ENCODE measurements around the gene DOCK7. TPM values are rescaled to one million over a fixed set of nuclear protein-coding genes. Genes with fewer than 3 reads are reported as not detected.

DOCK7 gene
- total and polyA plus RNA-seq, 7 donors = 3.1 to 12.9 (median 7.0) TPM

DNA sequence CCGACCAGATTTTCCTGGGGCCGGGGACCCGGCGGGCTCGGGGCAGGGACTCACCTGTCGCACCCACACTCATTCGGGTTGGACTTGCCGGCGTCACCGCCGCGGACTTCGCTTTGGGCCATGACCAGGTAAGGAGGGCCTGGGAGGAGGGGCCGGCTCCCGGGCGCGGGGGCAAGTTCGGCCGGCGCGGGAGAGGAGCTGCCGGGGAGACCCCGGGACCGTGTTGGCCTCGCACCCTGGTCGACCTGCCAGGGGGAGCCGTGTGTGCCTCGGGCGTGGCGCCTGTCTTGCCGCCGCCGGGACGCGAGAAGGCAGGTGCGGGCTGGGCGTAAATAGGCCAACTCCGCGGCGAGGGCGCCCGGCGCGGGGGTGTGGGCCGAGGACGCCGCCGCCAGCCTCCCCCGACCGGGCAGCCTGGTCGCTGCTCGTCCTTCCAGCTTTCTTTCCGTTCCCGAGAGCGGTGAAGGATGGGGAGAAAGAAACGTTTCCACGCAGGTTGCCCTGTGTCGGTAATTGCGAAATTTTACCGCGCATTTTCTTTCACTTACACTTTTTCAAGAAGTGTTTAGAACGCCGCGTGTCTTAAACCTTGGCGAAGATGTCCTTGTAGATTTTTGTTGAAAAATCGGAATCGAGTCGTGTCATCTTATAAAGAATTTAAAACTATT lies 250.8 kb downstream of the DOCK7 start:
- peak in 1 of 2 donors; percentile 51 for DNase-seq
- Histone ChIP-seq H3K36me3 (ENCODE audit: insufficient read depth in 1 of 2, low read depth in 1 of 2) (peaks cover 0 to 24% of the 10 kb centered on the region in 2 donors), H3K4me3 (peak overlapping the region; percentile 84), H3K9me3 (no peaks in the 10 kb centered on the region), H3K27me3 (ENCODE audit: insufficient read depth in 3 of 3, low read length in 2 of 3) (no peaks in the 10 kb centered on the region), H3K27ac (peak overlapping the region; percentile 98), H3K4me1 (peaks cover 33% of the 10 kb centered on the region)
- no peak for TF ChIP-seq CTCF (IDR thresholded peaks at IDR 0.05)
- 0 to 1% (median 0%) methylated on average over 53 to 68 of the region's 68 CpGs for WGBS, 3 donors
- peak; percentile 3 to 56 (median 37) for ATAC-seq
- intact Hi-C loops (cut with DNase I) = loop anchor here in 1 of 2 donors (10.0 kb wide), 1 partner anchor 523 kb away; no protein-coding TSS in a partner anchor

GRCh38 chr1:62436466-62437272 lies 251.5 kb downstream of the DOCK7 start, which contains the start of gene USP1:
TSS of gene USP1 (plus strand) at chr1:62437049. CDS start at chr1:62439868, 2,819 bp downstream.
- ATAC-seq = peak; percentile 85 to 93 (median 88)
- H3K9me3 ChIP-seq = no peaks in the 10 kb centered on the region
- peaks cover 0 to 16% of the 10 kb centered on the region in 2 donors for H3K36me3 ChIP-seq (ENCODE audit: insufficient read depth in 1 of 2, low read depth in 1 of 2)
- H3K4me3 ChIP-seq = peak within 1 kb of the TSS; percentile 84
- peak within 1 kb of the TSS; percentile 98 for H3K27ac ChIP-seq
- peaks cover 33% of the 10 kb centered on the region for H3K4me1 ChIP-seq
- DNase-seq = peak; percentile 98
- intact Hi-C loops (cut with DNase I) = loop anchor here in 1 of 2 donors (10.0 kb wide), 1 partner anchor 522 kb away; no protein-coding TSS in a partner anchor
- WGBS, 3 donors = 0 to 1% (median 0%) methylated on average over 74 to 76 of the region's 76 CpGs
- no peaks in the 10 kb centered on the region for H3K27me3 ChIP-seq (ENCODE audit: insufficient read depth in 3 of 3, low read length in 2 of 3)
- TF ChIP-seq CTCF (IDR thresholded peaks at IDR 0.05) = no peak

GRCh38 chr1:62436039-62436465 lies 252.1 kb downstream of the DOCK7 start:
- intact Hi-C loops (cut with DNase I) = loop anchor here in 1 of 2 donors (10.0 kb wide), 1 partner anchor 521 kb away; no protein-coding TSS in a partner anchor
- peaks cover 0 to 10% of the 10 kb centered on the region in 2 donors for H3K36me3 ChIP-seq (ENCODE audit: insufficient read depth in 1 of 2, low read depth in 1 of 2)
- no peak for TF ChIP-seq CTCF (IDR thresholded peaks at IDR 0.05)
- H3K9me3 ChIP-seq = no peaks in the 10 kb centered on the region
- peak; percentile 97 to 98 for DNase-seq
- peaks cover 32% of the 10 kb centered on the region for H3K4me1 ChIP-seq
- ATAC-seq = peak; percentile 89 to 92 (median 90)
- H3K4me3 ChIP-seq = peak overlapping the region; percentile 84
- peak overlapping the region; percentile 98 for H3K27ac ChIP-seq
- no peaks in the 10 kb centered on the region for H3K27me3 ChIP-seq (ENCODE audit: insufficient read depth in 3 of 3, low read length in 2 of 3)
- WGBS, 3 donors = 0 to 1% (median 1%) methylated on average over 45 of the region's 45 CpGs

GRCh38 chr1:62435231-62436038 lies 252.8 kb downstream of the DOCK7 start:
- ATAC-seq (peak; percentile 1 to 26 (median 8)), DNase-seq (peak in 1 of 2 donors; percentile 56)
- no peak for TF ChIP-seq CTCF (IDR thresholded peaks at IDR 0.05)
- peaks cover 26% of the 10 kb centered on the region for H3K4me1 ChIP-seq
- H3K36me3 ChIP-seq (ENCODE audit: insufficient read depth in 1 of 2, low read depth in 1 of 2) = peaks cover 0 to 6% of the 10 kb centered on the region in 2 donors
- peak overlapping the region; percentile 98 for H3K27ac ChIP-seq
- H3K27me3 ChIP-seq (ENCODE audit: insufficient read depth in 3 of 3, low read length in 2 of 3) = no peaks in the 10 kb centered on the region
- no peaks in the 10 kb centered on the region for H3K9me3 ChIP-seq
- H3K4me3 ChIP-seq = peak overlapping the region; percentile 84
- WGBS, 3 donors = 49 to 50% (median 49%) methylated on average over 31 of the region's 31 CpGs
- intact Hi-C loops (cut with DNase I) = loop anchor here in 1 of 2 donors (10.0 kb wide), 1 partner anchor 521 kb away; no protein-coding TSS in a partner anchor
